Ectodermal cell (in vitro differentiated cells): ENCODE results near the gene RNF141.

ENCODE experiments used
- H3K27ac ChIP-seq: 2 replicates; pipeline ENCODE4 v1.7.0; 2013; ENCODE audit warnings: mild to moderate bottlenecking, low read depth, low read length; ENCODE audit not compliant: insufficient read depth, poor library complexity, severe bottlenecking
- H3K27me3 ChIP-seq: 2 replicates; pipeline ENCODE4 v1.7.0; 2013; ENCODE audit warnings: mild to moderate bottlenecking, low read length; ENCODE audit not compliant: insufficient read depth, control insufficient read depth, poor library complexity, severe bottlenecking
- H3K36me3 ChIP-seq: one replicate; pipeline ENCODE4 v1.7.0; 2013; ENCODE audit warnings: low read length; ENCODE audit not compliant: control insufficient read depth, insufficient read depth
- H3K4me1 ChIP-seq: one replicate; pipeline ENCODE4 v1.7.0; 2013; ENCODE audit warnings: low read length; ENCODE audit not compliant: control insufficient read depth, insufficient read depth
- H3K4me3 ChIP-seq: 2 replicates; pipeline ENCODE4 v1.7.0; 2013; ENCODE audit warnings: low read depth, low read length, control low read depth; ENCODE audit not compliant: insufficient read depth
- H3K9me3 ChIP-seq: 2 replicates; pipeline ENCODE4 v1.7.0; 2013; ENCODE audit warnings: mild to moderate bottlenecking, low read length, moderate library complexity; ENCODE audit not compliant: control insufficient read depth
- WGBS, 2 experiments: methylation state at CpG; one replicate each; pipeline ENCODE4 v1.1.7; 2013; ENCODE audit warnings: missing lambda C conversion rate in 2 of 2; 5-methylcytosine and 5-hydroxymethylcytosine counted together

Gene RNF141

DNA sequence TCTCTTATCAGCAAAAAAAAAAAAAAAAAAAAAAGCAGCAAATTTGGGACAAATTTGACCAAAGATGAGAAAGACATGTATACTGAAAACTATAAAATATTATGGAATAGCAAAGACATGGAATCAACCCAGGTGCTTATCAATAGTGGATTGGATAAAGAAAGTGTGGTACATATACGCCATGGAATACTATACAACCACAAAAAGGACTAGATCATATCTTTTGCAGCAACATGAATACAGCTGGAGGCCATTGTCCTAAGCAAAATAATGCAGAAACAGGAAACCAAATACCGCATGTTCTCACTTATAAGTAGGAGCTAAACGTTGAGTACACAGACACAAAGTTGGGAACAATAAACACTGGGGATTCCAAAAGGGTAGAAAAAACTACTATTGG lies 1.8 kb upstream of the RNF141 start:
- Histone ChIP-seq H3K4me3 (no peak overlapping the region), H3K27ac (no peak overlapping the region), H3K4me1 (peaks cover 6% of the 10 kb centered on the region), H3K9me3 (no peaks in the 10 kb centered on the region), H3K36me3 (no peaks in the 10 kb centered on the region), H3K27me3 (peaks cover 10% of the 10 kb centered on the region)
- 83 to 92% methylated on average over 3 of the region's 3 CpGs for WGBS, 2 experiments

DNA sequence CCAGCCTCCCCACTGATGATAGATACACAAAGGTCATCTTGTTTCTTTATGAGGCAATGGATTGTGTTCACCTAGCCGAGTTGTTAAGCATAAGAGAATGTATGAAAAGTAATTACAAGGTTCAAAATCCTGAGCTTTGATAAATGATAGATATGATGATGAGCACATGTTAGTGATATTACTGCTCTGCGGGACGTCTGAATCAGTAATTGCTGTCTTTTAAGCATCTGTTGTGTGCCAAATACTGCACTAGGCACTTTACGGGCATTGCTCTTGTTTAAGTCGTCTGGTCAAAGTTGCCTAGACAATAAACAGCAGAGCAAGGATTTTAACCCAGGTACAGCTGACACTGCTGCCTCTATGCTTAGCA lies 559 bp upstream of the RNF141 start:
- no peak overlapping the region for H3K27ac ChIP-seq

DNA sequence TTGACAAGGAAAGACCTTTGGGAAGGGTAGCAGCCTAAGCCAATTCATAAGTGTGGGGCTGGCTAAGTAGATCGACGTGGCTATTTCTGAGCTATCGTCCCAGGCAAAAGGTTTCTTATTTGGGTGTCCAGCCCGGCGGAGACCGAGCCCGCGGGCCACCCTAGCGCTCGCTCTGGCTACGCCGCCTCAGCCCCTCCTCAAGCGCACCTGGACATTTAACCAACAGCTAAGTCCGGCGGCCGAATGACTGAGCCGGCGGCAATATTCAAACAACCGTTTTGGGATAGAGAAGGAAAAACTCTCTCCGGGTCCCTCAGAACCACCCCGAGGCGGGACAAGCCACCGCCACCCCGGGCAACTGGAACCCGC lies 457 bp downstream of the RNF141 start:
- Histone ChIP-seq H3K27ac (no peak overlapping the region), H3K4me1 (peaks cover 6% of the 10 kb centered on the region), H3K27me3 (peaks cover 10% of the 10 kb centered on the region), H3K36me3 (no peaks in the 10 kb centered on the region), H3K9me3 (no peaks in the 10 kb centered on the region), H3K4me3 (peak overlapping the region; percentile 84)
- 0% methylated on average over 25 of the region's 25 CpGs for WGBS, 2 experiments

More for the DNA sequence above, 559 bp upstream of the RNF141 start:
- no peaks in the 10 kb centered on the region for H3K9me3 ChIP-seq
- no peaks in the 10 kb centered on the region for H3K36me3 ChIP-seq
- WGBS, 2 experiments, result 80 to 81% methylated on average over 5 of the region's 5 CpGs
- H3K4me3 ChIP-seq, result peak overlapping the region; percentile 84
- H3K27me3 ChIP-seq, result peaks cover 10% of the 10 kb centered on the region
- peaks cover 6% of the 10 kb centered on the region for H3K4me1 ChIP-seq

DNA sequence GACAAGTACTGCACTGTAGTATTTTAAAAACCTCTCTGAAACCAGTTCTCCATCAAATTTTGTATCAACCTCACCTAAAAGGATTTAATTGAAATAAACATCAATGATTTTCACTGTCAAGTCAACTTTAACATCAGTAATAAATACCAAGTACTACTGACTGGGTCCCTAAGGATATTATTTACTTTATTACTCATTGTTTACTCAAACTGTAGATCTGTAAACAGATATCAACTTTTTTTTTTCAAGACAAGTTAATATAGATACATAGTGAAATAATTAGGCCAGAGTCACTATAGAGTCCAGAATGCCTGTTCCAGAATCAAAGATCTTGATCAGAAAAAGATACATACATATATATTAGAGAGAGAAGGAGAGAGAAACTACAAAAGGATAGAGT lies 1.6 kb downstream of the RNF141 start:
- H3K9me3 ChIP-seq, result no peaks in the 10 kb centered on the region
- no peak overlapping the region for H3K27ac ChIP-seq
- peaks cover 6% of the 10 kb centered on the region for H3K4me1 ChIP-seq
- H3K36me3 ChIP-seq, result no peaks in the 10 kb centered on the region
- H3K27me3 ChIP-seq, result peaks cover 10% of the 10 kb centered on the region
- H3K4me3 ChIP-seq, result no peak overlapping the region

DNA sequence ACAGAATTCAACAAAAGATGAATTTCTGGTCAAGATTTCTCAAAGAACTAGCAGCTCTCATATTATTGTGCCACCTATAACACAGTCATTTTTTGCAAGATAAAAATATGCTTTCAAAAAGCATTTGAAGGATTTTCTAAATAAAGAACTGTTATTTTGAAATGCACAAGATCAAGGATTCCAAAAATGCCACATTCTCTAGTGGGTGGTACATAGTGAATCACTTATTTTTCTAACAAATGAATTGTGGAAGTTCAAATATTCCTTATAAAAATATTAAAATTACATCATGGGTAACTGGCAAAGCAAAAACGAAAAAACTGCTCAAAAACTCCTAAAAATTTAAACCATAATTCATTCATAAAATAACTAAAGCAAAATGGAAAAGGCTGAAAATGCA lies 2.1 kb downstream of the RNF141 start:
- Histone ChIP-seq H3K4me3 (no peak overlapping the region), H3K27me3 (peaks cover 10% of the 10 kb centered on the region), H3K36me3 (no peaks in the 10 kb centered on the region), H3K4me1 (peaks cover 6% of the 10 kb centered on the region), H3K27ac (no peak overlapping the region), H3K9me3 (no peaks in the 10 kb centered on the region)
- 60 to 92% methylated on average over 1 of the region's 1 CpG for WGBS, 2 experiments

DNA sequence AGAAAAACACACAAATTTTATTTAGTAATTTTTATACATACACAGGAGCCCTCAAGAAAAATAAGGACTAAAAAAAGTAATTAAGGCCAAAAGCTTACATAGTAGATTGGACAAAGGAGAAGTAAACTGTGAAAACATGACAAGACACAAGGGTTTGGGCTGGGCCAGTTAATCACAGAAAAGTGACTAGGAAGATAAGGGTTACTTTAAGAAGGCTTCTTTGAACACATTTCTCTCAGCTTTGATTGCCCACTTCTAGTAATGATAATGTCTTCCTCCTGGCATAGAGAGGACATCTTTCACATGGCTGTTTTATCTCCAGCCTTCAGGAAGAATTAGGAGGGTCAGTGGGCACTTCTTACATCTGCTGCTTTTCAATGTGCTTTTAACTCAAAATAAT lies 3.4 kb downstream of the RNF141 start:
- H3K4me3 ChIP-seq, result no peak overlapping the region
- H3K27me3 ChIP-seq, result peaks cover 10% of the 10 kb centered on the region
- no peak overlapping the region for H3K27ac ChIP-seq
- no peaks in the 10 kb centered on the region for H3K9me3 ChIP-seq
- H3K4me1 ChIP-seq, result peaks cover 6% of the 10 kb centered on the region
- H3K36me3 ChIP-seq, result no peaks in the 10 kb centered on the region

DNA sequence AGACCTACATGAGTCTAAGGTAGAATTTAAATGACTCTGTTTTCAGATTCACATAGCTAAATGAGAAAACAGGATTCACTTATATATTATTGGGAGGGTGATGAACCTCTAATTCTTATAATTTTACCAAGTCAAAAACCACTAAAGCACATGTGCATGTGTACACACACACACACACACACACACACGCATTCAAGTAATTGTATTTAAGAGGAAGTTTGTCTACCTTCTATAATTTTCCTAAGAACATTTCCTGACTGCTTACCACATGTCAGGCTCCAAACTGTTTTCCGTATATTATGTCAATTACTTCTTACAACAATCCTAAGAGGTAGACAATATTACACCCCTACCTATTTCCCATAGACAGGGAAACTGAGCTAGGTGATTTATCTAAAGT lies 6.7 kb downstream of the RNF141 start:
- Histone ChIP-seq H3K27me3 (no peaks in the 10 kb centered on the region), H3K4me1 (no peaks in the 10 kb centered on the region), H3K4me3 (no peak overlapping the region), H3K27ac (no peak overlapping the region), H3K9me3 (no peaks in the 10 kb centered on the region), H3K36me3 (no peaks in the 10 kb centered on the region)
- WGBS, 2 experiments, result 93 to 96% methylated on average over 2 of the region's 2 CpGs

DNA sequence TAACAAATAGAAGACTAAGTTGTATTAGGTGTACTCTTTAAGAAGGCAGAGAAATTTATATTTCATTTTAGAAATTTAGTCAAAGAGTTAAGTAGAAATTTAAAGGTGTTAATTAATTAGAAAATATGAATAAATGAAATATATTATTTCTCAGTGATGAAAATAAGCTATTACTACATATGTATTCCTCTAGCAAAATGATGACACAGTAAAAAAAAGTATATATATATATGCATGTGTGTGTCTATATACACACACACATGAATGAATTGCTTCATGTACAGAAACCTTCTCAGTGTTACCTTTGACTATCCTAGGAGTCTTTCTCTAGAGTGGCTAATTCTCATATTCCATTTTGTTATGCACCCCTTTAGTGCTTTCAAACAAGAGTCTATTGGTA lies 7.7 kb downstream of the RNF141 start:
- Histone ChIP-seq H3K4me1 (no peaks in the 10 kb centered on the region), H3K27me3 (no peaks in the 10 kb centered on the region), H3K27ac (no peak overlapping the region), H3K4me3 (no peak overlapping the region), H3K36me3 (no peaks in the 10 kb centered on the region), H3K9me3 (no peaks in the 10 kb centered on the region)

DNA sequence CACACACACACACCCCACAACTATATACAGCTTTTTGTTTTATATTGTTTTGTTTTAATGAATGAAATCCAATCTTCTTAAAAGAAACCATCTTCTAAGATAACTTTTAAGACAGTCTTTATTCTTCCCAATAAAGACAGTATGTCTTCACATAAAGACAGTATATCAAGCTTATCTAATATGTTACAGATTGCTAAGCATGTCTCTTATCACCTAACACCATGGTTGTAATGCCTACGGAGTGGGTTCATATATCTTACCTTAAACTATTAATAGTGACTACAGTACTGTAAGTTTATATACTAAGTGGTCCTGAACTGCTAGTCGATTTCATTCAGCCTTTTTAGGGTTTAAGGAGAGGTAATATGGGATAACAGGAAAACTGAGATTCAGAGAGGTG lies 8.5 kb downstream of the RNF141 start:
- no peaks in the 10 kb centered on the region for H3K4me1 ChIP-seq
- H3K27me3 ChIP-seq, result no peaks in the 10 kb centered on the region
- no peaks in the 10 kb centered on the region for H3K36me3 ChIP-seq
- no peak overlapping the region for H3K4me3 ChIP-seq
- H3K27ac ChIP-seq, result no peak overlapping the region
- WGBS, 2 experiments, result 86 to 89% methylated on average over 1 of the region's 2 CpGs
- H3K9me3 ChIP-seq, result no peaks in the 10 kb centered on the region

DNA sequence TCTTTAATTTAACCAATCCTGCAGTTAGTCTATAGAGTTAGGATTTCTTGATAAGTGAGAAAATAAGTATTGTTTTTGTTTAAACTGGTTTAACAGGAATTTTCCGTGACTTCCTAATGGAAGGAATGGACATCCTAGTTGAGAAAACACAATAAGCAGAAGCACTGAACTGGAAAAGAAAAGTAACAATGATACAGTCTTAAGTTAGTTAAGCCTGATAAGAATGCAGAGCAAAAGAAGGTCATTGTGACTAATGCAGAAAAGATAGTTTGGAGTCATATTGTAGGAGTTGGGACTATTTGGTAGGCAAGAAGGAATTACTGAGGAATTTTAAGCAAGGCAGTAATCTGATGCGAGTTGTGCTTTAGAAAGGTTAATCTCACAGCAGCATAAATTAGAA lies 11.7 kb downstream of the RNF141 start:
- no peaks in the 10 kb centered on the region for H3K27me3 ChIP-seq
- H3K4me1 ChIP-seq, result no peaks in the 10 kb centered on the region
- WGBS, 2 experiments, result 93 to 97% methylated on average over 2 of the region's 2 CpGs
- no peak overlapping the region for H3K27ac ChIP-seq
- no peak overlapping the region for H3K4me3 ChIP-seq
- H3K36me3 ChIP-seq, result no peaks in the 10 kb centered on the region
- no peaks in the 10 kb centered on the region for H3K9me3 ChIP-seq

DNA sequence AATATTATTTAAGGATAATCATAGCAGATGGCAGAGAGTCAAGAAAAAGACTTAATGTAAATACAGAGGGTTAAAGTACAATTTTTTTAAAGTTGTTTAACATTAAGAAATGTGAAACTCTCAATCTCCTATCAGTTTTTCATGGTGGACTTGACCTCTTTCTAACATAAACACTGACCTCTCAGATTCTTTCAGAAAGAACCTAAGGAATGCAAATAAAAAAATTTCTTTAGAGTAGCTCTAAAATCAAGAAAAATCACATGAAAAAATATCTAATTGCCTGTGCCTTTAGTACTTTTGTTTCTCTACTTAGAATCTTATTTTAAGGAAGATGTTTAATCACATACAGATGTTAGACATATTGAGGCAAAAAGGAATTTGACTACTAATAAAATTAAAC lies 12.9 kb downstream of the RNF141 start:
- no peak overlapping the region for H3K4me3 ChIP-seq
- no peaks in the 10 kb centered on the region for H3K36me3 ChIP-seq
- no peak overlapping the region for H3K27ac ChIP-seq

More for the DNA sequence above, 12.9 kb downstream of the RNF141 start:
- Histone ChIP-seq H3K27me3 (no peaks in the 10 kb centered on the region), H3K9me3 (no peaks in the 10 kb centered on the region), H3K4me1 (no peaks in the 10 kb centered on the region)
